Nephron progenitor cell (in vitro differentiated cells): ENCODE results near the gene NISCH.
A peak's percentile ranks its signal among the peaks of the same experiment; 100 is the strongest.

ENCODE experiments used
- DNase-seq: peaks from one replicate; pipeline ENCODE4 v3.0.0; 2021
- H3K27ac Mint-ChIP-seq: 2 replicates; pipeline ENCODE4 v1.8.0; 2021; ENCODE audit warnings: mild to moderate bottlenecking, moderate library complexity, mixed read lengths
- H3K27me3 Mint-ChIP-seq: 2 replicates; pipeline ENCODE4 v1.8.0; 2021; ENCODE audit warnings: mild to moderate bottlenecking, low read depth, mixed read lengths; ENCODE audit not compliant: poor library complexity
- H3K36me3 Mint-ChIP-seq: 2 replicates; pipeline ENCODE4 v1.8.0; 2021; ENCODE audit warnings: low read depth, mixed read lengths
- H3K4me1 Mint-ChIP-seq: 2 replicates; pipeline ENCODE4 v1.8.0; 2021; ENCODE audit warnings: mixed read lengths
- H3K4me3 Mint-ChIP-seq: 2 replicates; pipeline ENCODE4 v1.8.0; 2021; ENCODE audit warnings: mild to moderate bottlenecking, moderate library complexity, mixed read lengths
- H3K9me3 Mint-ChIP-seq: 2 replicates; pipeline ENCODE4 v1.8.0; 2021; ENCODE audit warnings: mild to moderate bottlenecking, moderate library complexity, mixed read lengths
- TF ChIP-seq, protein P1 (sequence below): fragments of 200-600 bp; sonication (generic); IDR thresholded peaks from 2 replicates; pipeline ENCODE4 v1.5.0; 2021; ENCODE audit warnings: antibody characterized with exemption

NISCH gene

DNA sequence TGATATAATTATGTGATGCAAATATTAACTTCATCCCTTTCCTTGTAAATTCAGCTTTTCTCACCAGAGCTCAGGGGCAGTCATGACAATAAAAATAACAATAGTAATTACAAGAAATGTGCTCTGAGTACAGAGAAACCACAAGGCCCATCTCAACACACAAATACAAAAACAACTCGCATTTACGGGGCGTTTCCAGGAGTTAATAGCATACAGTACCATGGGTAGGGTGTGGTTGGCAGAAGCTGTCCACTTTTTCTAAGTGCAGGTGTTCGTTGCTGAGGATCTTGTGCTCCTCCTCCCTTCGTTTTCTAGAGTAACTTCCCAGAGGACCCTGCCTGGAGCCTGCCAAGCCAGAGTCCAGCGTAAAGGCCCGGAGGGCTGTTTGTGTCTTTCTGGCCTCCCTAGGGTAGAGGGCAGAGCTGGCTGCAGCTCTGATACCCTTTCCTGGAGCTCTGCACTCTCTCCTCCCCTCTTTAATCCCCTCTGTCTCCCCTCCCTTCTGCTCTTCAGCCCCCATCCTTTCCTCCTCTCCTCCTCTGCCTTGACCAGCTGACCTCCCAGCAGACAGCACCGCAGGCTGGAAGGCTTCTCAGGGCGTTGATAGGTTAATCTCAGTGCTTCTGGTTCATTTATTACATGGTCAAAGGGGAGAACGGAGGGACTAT lies 21.9 kb upstream of the NISCH start:
- no peaks in the 10 kb centered on the region for H3K36me3 Mint-ChIP-seq
- peaks cover 12% of the 10 kb centered on the region for H3K27me3 Mint-ChIP-seq
- TF ChIP-seq, protein P1, sequence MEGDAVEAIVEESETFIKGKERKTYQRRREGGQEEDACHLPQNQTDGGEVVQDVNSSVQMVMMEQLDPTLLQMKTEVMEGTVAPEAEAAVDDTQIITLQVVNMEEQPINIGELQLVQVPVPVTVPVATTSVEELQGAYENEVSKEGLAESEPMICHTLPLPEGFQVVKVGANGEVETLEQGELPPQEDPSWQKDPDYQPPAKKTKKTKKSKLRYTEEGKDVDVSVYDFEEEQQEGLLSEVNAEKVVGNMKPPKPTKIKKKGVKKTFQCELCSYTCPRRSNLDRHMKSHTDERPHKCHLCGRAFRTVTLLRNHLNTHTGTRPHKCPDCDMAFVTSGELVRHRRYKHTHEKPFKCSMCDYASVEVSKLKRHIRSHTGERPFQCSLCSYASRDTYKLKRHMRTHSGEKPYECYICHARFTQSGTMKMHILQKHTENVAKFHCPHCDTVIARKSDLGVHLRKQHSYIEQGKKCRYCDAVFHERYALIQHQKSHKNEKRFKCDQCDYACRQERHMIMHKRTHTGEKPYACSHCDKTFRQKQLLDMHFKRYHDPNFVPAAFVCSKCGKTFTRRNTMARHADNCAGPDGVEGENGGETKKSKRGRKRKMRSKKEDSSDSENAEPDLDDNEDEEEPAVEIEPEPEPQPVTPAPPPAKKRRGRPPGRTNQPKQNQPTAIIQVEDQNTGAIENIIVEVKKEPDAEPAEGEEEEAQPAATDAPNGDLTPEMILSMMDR, result no peak
- peak overlapping the region; percentile 8 for H3K4me3 Mint-ChIP-seq
- H3K9me3 Mint-ChIP-seq, result no peaks in the 10 kb centered on the region
- peak overlapping the region; percentile 95 for H3K27ac Mint-ChIP-seq
- DNase-seq, result no peak
- peaks cover 76% of the 10 kb centered on the region for H3K4me1 Mint-ChIP-seq

DNA sequence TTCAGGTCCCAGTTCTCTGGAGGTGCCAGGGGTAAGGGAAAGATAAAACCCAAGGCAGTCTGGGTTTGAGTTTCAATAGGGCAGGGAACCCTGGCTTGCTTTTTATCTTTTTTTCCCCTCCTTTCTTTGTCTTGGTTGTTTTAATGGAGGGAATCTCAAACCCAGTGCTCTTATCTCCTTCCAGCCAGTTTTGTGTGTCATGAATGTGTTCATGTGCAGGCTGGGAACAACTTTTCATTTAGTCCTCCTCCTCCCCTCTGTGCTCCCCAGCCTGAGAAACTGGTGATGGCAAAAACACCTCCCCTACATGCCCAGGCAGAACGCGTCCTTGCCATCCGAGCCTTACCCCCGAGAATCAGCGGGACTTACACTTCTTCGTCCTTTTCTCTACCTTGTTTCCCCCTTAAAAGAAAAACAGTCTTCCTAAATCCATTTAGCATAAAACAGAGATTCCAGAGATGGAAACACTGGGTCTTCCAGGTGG lies 21.4 kb upstream of the NISCH start:
- H3K27ac Mint-ChIP-seq, result peak overlapping the region; percentile 95
- no peaks in the 10 kb centered on the region for H3K9me3 Mint-ChIP-seq
- no peak overlapping the region for H3K4me3 Mint-ChIP-seq
- no peak for DNase-seq
- no peaks in the 10 kb centered on the region for H3K36me3 Mint-ChIP-seq
- H3K27me3 Mint-ChIP-seq, result peaks cover 9% of the 10 kb centered on the region
- peaks cover 75% of the 10 kb centered on the region for H3K4me1 Mint-ChIP-seq
- TF ChIP-seq, protein P1, result no peak

DNA sequence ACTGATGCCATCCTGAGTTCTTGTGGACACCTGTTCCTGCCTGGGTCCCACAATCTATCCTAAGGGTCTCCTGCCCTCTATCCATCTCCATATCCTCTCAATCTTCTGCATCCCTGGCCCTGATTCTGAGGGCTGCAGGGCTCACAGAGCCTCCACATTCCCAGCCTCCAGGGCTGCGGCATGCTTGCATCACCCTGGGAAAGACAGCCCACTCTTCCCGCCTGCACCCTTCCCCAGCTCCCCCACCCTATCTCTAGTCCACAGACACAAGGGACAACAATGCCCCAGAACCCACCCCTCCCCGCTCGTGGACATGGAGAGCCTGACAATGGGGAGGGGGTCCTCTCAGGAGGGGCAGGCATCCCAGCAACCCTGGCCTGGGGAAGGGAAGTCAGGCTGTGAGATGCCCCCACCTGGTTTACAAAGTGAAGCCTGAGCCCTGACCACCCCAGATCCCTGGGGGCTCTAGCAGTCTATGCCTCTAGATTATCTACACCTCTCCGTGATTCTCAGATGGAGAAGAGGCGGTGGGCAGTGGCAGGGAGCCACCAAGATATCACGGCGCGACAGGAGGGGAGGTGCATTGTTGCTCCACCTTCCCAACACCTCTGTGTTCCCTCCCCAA lies 20.8 kb upstream of the NISCH start:
- Mint-ChIP-seq H3K9me3 (no peaks in the 10 kb centered on the region), H3K27me3 (peaks cover 4% of the 10 kb centered on the region), H3K4me3 (no peak overlapping the region), H3K36me3 (no peaks in the 10 kb centered on the region), H3K27ac (no peak overlapping the region), H3K4me1 (peaks cover 72% of the 10 kb centered on the region)
- no peak for DNase-seq
- TF ChIP-seq, protein P1, result no peak

DNA sequence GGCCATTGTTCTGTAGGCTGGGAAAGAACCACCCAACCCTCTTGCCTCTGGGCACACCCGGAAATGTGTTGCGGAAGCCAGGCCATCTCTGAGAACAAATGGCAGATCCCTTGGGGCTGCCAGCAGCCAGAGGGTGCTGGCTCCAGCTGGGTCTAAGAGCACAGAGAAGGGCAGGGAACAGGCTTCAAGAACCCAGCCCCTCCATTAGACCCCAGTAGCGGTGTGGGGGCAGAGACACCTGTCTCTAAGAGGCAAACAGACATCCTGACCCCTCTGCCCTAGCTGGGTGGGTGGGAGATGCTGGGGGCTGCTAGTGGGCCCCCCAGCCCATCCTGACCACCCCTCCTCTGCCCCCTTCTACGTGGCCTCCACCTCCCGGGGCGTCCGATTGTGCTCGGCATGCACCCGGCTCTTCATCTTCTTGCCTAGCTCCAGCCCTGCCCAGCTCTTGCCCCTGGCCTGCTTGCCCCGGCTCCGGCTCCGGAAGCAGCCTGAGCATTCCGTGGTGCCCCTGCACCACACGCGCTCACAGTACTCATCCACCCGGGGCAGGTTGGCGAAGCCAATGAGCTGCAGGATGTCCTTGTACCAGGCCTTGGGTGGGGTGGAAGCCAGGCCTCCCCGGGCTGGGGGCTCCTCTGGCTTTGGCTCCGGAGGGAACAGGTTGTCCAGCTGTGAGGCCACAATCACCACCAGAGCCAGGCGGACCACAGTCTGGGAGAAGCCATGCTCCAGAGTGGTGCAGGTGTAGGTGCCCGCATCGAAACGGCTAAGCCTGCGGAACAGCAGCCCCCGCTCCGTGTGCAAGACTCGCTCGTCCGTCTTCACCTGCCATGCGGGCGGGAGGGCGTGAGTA lies 19.9 kb upstream of the NISCH start:
- TF ChIP-seq, protein P1, result no peak
- DNase-seq, result no peak
- Mint-ChIP-seq H3K4me3 (no peak overlapping the region), H3K4me1 (peaks cover 66% of the 10 kb centered on the region), H3K36me3 (no peaks in the 10 kb centered on the region), H3K27me3 (peaks cover 4% of the 10 kb centered on the region), H3K9me3 (no peaks in the 10 kb centered on the region), H3K27ac (no peak overlapping the region)

DNA sequence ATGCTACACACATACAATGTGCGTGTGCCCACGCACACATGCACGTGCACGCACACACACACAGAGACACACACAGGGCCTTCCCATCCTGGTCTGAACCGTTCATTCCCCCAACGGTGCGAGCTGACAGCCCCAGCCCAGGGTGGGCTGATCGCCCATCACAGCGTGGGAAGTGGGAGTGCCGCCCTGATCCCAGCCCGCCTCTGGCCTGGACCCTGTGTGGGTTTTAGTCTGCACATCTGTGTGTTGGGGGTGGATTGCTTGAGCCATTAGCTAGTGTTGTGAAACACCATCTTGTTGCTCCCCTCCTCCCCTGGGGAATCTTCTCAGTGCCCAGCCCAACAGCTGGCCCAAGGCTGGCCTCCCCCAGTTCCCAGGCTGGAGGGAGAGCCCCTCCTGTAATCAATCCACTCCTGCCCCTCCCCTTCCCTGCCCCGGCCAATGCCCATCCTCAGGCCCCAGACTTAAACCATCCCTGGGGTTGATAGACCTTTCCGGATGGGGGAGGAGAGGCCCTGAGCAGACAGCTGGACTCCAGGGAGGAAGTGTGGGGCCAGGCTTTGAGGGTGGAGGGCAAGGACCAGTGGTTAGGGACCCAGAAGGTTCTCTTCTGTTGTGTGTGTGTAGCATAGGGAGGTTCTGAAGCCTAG lies 18.8 kb upstream of the NISCH start:
- Mint-ChIP-seq H3K27ac (peak overlapping the region; percentile 87), H3K9me3 (no peaks in the 10 kb centered on the region), H3K36me3 (no peaks in the 10 kb centered on the region), H3K4me3 (no peak overlapping the region), H3K27me3 (peaks cover 4% of the 10 kb centered on the region), H3K4me1 (peaks cover 68% of the 10 kb centered on the region)
- TF ChIP-seq, protein P1, result no peak
- peak; percentile 60 for DNase-seq
